T47D (cell line): ENCODE results near the gene MYBPC3.

ENCODE experiments used
- DNase-seq, 2 experiments: peaks; one replicate each; pipeline versions ENCODE4 v3.0.0 to v3.0.0-alpha.2; 2011 to 2012; ENCODE audit warnings: low read depth in 1 of 2, low spot score in 1 of 2
- JUND ChIP-seq: IDR thresholded peaks from 2 replicates; pipeline ENCODE4 v1.6.1; 2012; ENCODE audit warnings: low read depth
- in situ Hi-C: cut with HindIII; loops from 2 replicates; pipeline ENCODE4 v1.10.0; 2016; ENCODE audit warnings: low sequenced_read_pairs, low pct_unique_long_range_greater_than_20kb

The MYBPC3 gene

DNA sequence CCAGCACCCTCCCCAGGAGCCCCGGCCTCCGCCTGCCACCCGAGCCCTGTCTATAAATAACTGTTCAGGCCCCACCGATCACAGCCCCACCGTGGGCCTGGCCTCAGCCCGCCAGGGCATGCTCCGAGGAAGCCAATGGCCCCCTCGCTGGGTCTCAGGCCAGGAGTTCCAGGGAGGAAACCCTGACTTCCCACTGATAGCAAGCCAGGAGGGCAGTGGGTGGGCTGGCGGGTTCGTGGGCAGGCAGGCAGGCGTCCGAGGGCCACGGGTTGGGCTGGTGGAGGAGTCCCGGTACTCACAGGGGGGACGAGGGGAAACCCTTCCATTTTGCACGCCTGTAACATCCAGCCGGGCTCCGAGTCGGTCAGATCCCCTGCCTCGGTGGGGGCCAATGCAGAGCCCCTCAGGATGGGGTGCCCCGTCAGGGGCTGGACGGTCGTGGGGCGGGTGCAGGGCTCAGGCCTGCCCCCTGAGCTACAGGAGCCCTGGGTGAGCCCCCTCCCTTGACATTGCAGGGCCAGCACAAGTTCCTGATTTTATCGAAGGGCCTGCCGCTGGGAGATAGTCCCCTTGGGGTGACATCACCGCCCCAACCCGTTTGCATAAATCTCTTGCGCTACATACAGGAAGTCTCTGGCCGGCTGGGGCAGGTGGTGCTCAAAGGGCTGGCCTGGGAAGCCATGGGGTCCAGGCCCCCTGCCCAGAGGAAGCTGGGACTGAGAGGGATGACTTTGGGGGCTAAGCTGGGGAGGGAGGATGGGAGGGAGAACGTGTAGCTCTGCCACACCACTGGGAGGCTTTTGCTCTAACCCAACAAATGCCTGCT lies 25.7 kb upstream of the MYBPC3 start, which contains the start of gene SPI1:
Gene SPI1 (minus strand): TSS at position 538 of the 826 bp plus-strand sequence. CDS start 194 bp downstream, at position 344.
- no peak for DNase-seq
- no peak for TF ChIP-seq JUND
- in situ Hi-C loops = no loop called here

DNA sequence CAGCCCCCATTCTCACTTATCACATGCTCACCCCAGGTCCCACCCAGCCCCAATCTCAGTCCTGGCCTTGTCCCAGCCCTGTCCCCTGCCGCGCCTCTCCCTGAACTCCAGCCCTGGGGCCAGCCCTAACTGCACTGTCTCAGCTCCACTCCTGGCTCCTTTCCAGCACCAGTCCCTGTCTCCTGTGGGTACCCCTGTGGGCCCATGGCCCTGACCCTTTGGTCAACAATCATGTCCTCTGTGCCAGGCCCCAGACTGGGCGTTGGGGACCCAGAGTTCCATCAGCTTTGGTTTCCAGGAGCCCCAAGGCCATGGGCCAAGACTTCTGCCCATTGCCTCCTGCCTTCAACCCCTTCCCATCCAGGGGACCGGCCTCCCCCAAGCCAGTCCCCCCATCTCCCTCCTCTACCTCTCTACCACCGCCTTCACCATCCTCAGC lies 25.1 kb upstream of the MYBPC3 start:
- TF ChIP-seq JUND = no peak
- no peak for DNase-seq
- in situ Hi-C loops = no loop called here

DNA sequence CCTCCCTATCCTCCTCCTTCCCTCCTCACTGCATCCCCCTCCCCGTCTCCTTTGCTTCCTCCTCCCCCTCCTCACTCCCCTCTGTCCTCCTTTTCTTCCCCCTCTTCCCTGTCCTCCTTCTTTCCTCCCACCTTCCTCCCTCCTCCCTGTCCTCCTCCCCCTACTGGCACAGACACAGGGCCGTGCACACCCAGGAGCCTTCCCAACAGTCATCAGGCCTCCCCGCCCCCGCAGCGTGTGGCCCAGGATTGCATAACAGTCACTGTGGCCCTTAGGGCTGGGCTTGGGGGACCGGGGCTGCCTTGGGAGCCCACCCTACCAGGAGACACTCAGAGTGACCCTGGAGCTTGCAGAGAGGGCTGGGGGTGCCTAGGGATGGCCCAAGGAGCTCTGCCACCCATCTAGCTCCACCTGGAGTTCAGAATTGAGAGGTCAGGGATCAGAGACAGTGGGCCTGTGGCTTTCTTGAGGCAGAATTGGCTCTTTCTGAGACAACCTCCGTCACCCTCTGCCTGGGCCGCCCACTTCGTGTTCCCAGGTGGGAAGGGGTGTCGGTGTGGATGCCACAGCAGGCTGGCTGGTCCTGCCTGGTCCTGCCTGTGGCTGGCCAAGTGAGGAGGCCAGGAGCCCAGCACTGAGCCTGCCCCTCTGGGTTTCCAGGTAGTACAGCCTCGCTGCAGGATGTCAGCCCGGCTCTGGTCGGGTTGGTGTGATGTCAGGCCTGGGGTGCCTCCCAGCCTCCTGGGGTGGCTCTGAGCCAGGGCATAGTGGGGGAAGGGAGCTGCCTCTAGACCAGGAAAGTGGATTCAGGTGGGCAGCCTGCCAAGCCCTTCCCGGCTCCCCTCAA lies 24.2 kb upstream of the MYBPC3 start:
- in situ Hi-C loops = no loop called here
- no peak for DNase-seq
- no peak for TF ChIP-seq JUND

DNA sequence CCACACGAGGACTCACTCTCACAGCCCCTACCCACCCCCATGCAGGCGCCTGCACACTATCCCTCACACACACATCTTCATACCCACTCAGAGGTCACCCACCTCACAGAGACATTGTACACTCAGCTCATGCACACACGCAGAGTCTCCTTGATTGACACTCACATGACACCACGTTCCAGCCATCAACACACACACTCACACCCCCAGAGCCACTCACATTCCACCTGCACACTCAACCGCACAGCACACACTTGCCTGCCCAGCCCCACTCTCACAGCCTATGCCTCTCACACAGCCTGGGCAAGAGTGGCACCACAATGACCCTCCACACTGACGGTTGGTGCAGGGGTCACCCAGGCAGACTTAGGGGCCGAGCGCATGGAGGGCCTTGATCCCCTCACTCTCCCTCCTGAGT lies 23.6 kb upstream of the MYBPC3 start:
- in situ Hi-C loops = no loop called here
- DNase-seq = no peak
- no peak for TF ChIP-seq JUND

DNA sequence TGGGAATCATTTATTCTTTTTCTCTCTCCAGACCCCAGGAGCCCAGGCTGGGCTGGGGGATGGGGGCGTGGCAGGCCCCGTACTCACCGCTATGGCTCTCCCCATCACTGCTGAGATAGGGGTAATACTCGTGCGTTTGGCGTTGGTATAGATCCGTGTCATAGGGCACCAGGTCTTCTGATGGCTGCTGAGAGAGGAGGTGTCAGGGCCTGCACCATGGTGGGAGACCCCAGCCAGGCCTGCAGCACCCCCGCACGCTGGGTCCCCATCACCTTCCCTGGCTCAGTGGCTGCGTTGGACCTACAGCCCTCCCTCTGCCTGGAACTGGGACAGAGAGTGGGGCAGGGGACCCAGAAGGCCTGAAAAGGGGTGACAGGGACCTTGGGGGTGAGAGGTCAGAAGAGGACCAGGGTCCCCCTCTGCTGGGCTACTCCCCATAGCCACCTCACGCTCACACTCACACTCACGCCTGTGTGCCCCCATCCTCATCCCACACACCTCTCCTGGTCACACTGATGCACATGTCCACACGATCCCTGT lies 23.1 kb upstream of the MYBPC3 start:
- no peak for TF ChIP-seq JUND
- in situ Hi-C loops = no loop called here
- no peak for DNase-seq

DNA sequence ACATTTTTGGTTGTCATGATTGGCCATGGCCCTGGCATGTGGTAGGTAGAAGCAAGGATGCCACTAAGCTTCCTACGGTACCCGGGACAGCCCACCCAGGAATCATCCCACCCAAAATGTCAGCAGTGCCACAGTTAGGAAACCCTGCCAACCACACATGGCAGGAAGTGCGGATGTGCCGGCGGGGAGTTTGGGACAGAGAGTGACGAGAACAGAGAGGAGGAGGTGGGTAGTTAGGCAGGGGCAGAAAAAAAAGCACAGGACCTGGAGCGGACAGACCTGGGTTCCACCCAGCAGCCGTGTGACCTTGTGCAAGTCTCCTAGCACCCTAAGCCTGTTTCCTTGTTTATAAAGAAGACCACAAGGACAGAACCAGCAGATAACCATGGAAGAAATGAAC lies 22.5 kb upstream of the MYBPC3 start:
- DNase-seq = no peak
- in situ Hi-C loops = no loop called here
- no peak for TF ChIP-seq JUND

DNA sequence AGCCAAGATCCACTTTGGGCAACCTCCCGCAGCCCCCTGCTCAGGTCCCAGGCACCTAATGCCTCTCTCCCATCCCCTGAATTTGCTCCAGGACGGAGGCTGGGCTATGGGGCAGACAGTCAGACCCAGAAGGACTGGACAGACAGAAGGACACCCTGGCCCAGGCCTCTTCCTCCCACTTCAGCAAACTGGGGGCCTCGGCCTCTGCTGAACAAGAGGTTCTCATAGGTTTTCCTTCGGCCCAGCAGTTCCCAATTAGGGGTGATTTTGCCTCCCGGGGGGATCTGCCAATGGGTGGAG lies 22.2 kb upstream of the MYBPC3 start:
- in situ Hi-C loops = no loop called here
- no peak for DNase-seq
- TF ChIP-seq JUND = no peak

DNA sequence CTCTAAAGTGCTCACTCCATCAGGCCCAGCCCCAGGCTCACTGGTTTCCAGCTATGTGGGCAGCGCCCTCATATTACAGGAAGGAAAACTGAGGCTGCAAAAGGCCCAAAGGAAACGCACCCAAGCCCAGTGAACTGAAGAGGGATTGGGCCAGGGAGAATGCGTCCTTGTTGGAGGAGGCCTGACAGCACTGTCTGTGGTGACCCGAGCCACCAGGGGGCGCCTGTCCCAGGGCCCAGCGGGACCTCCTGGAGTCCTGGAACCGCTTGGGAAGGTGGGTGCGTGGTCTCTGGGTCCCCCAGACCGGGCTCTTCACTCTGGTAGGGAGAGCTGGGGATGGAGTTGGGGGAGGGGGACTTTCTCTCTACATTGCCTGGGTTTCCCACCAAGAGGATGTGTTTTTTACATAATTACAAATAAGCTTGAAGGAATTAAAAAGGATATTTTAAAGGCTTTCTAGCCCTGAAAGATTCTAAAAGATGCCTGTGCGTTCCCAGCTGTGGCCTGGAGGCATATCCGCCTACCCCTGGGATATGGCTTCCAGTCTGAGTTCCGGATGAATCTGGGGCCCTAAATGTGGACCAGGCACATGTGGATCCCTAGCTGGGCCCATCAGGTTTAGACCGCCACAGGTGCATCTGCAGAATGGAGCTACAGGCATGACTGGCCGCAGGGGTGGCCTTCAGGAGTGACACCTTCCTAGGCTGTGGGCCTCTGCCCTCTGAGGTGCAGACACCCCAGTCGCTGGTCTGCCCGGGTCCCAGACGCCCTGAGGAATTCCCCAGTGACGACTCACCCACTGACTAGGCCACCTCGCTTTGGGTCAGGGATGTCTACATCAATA lies 21.6 kb upstream of the MYBPC3 start:
- TF ChIP-seq JUND = no peak
- in situ Hi-C loops = no loop called here
- peak; percentile 82 for DNase-seq

DNA sequence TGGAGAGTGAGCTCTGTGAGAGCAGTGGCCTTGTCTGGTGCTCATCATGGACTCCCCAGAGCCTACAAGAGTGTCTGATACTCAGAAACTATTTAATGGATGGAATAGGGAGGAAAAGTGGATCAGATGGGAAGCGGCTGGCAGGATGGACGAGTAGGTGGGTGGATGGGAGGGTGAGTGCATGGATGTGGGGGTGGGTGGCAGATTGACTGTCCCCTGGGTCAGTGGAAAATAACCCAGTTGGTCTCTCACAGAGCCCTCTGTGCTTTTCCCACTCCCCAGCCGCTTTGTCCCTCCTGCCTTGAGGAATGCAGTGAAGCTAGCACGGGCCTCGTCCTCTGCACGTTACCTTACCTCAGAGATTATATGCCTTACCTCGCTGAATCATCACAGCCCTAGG lies 19.9 kb upstream of the MYBPC3 start:
- TF ChIP-seq JUND = no peak
- no peak for DNase-seq
- in situ Hi-C loops = no loop called here

DNA sequence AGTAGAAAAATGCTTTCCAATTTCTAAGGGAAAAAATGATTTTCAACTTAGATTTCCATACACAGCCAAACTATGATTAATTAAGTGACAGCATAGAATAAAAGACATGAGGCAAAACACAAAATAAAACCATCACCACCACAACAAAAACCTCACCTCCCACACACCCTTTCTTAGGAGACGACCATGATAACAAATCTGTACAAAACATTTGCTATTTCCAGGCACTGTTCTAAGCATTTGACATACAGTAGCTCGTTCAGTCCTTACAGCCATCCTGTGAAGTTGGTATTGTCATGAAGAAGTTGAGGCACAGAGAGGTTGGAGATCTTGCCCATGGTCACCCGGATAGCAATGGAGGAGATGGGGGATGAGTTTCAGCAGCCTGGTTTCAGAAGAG lies 17.2 kb upstream of the MYBPC3 start:
- in situ Hi-C loops = no loop called here
- no peak for TF ChIP-seq JUND
- no peak for DNase-seq

DNA sequence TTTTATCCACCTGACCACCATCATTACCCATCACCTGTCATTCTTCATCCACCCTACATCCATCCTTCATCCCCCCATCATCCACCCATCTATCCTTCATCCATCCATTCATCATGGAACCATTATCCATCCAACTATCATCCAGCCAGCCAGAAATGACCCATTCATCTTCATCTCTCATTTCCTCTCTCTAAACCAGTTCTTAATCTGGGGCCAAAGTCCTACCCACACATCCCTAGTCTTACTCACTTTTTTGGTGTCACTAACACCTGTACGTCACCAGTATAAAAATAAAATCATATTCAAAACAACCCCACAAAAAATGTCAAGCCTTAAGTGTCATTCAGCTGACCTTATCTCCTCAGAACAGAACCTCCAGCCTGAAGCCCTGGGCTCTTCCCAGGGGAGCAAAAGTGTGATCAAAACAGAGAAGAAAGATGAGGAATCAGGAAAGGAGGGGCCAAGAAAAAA lies 13.6 kb upstream of the MYBPC3 start:
- TF ChIP-seq JUND = no peak
- in situ Hi-C loops = no loop called here
- DNase-seq = no peak

DNA sequence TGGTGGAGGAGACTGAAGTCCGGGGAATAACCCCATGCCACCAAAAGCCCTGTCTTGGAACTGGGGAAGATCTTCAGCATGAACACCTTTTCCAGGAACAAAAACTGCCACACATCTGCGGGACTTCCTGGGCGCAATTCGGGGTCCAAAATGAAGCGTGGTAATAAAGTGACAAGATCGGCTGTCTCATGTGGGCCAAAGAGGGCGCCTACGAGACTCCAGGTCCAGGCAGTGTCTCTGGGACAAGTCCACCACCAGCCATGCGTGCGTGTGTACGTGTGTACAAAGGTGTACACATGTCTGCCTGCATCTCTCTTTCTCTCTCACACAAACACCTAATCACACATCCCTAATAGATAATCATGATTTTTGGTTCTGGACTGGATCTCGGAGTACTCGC lies 8.9 kb upstream of the MYBPC3 start:
- TF ChIP-seq JUND = no peak
- in situ Hi-C loops = no loop called here
- no peak for DNase-seq
